ENCODE measurements around the gene BTD. TPM values are rescaled to one million over a fixed set of nuclear protein-coding genes. Genes with fewer than 3 reads are reported as not detected.

BTD gene
- total RNA-seq, 1 donor from 2014 or later: 11.7 TPM

- H3K36me3 Mint-ChIP-seq: no peaks in the 10 kb centered on the region
Observed at GRCh38 chr3:15657016-15657415, 55.5 kb downstream of the BTD start.

GRCh38 chr3:15659254-15659975, 57.9 kb downstream of the BTD start:
- Histone ChIP-seq H3K4me2 (no peak overlapping the region), H3K79me2 (ENCODE audit: low read depth) (no peaks in the 10 kb centered on the region), H3K36me3 (no peaks in the 10 kb centered on the region), H3F3A (ENCODE audit: low read depth) (no peaks in the 10 kb centered on the region), H3K4me3 (no peak overlapping the region), H2AFZ (replicated peaks) (no peak overlapping the region), H3K9ac (no peak overlapping the region), H4K20me1 (ENCODE audit: low read depth) (no peaks in the 10 kb centered on the region), H3K27me3 (no peaks in the 10 kb centered on the region), H3K4me1 (peaks cover 13% of the 10 kb centered on the region), H3K9me3 (ENCODE audit: low read depth) (no peaks in the 10 kb centered on the region), H3K27ac (no peak overlapping the region)
- Mint-ChIP-seq H3K9me3 (peaks cover 12% of the 10 kb centered on the region), H3K4me1 (peaks cover 13% of the 10 kb centered on the region), H3K36me3 (peaks cover 2% of the 10 kb centered on the region), H3K27me3 (ENCODE audit: insufficient read depth, low read depth) (peaks cover 9% of the 10 kb centered on the region), H3K4me3 (no peak overlapping the region), H3K27ac (no peak overlapping the region)
- no peak for DNase-seq (ENCODE audit: low spot score)
- TF ChIP-seq EZH2 (IDR thresholded peaks at IDR 0.05): no peak
- TF ChIP-seq EZH2phosphoT487 (IDR thresholded peaks at IDR 0.05): no peak
- no peak for TF ChIP-seq CTCF (IDR thresholded peaks at IDR 0.05)

More at GRCh38 chr3:15657016-15657415, 55.5 kb downstream of the BTD start:
- H3K4me3 ChIP-seq: no peak overlapping the region
- H3K27ac ChIP-seq: no peak overlapping the region
- H3K9ac ChIP-seq: no peak overlapping the region
- H3K9me3 ChIP-seq (ENCODE audit: low read depth): no peaks in the 10 kb centered on the region
- peaks cover 7% of the 10 kb centered on the region for H3K27me3 Mint-ChIP-seq (ENCODE audit: insufficient read depth, low read depth)
- TF ChIP-seq EZH2phosphoT487 (IDR thresholded peaks at IDR 0.05) (no peak), EZH2 (IDR thresholded peaks at IDR 0.05) (no peak), CTCF (IDR thresholded peaks at IDR 0.05) (no peak)
- H3K4me1 ChIP-seq: peaks cover 13% of the 10 kb centered on the region
- no peaks in the 10 kb centered on the region for H4K20me1 ChIP-seq (ENCODE audit: low read depth)
- no peaks in the 10 kb centered on the region for H3K27me3 ChIP-seq
- H3K9me3 Mint-ChIP-seq: peaks cover 12% of the 10 kb centered on the region
- H3K4me1 Mint-ChIP-seq: peaks cover 13% of the 10 kb centered on the region
- no peak overlapping the region for H3K27ac Mint-ChIP-seq
- no peak for DNase-seq (ENCODE audit: low spot score)
- H3K79me2 ChIP-seq (ENCODE audit: low read depth): no peaks in the 10 kb centered on the region
- H2AFZ ChIP-seq (replicated peaks): peak overlapping the region; percentile 40
- no peaks in the 10 kb centered on the region for H3K36me3 ChIP-seq
- H3K4me3 Mint-ChIP-seq: no peak overlapping the region
- no peaks in the 10 kb centered on the region for H3F3A ChIP-seq (ENCODE audit: low read depth)
- H3K4me2 ChIP-seq: peak overlapping the region; percentile 30

GRCh38 chr3:15660055-15660935, 58.8 kb downstream of the BTD start:
- Histone ChIP-seq H3K4me1 (peaks cover 13% of the 10 kb centered on the region), H3F3A (ENCODE audit: low read depth) (no peaks in the 10 kb centered on the region), H4K20me1 (ENCODE audit: low read depth) (no peaks in the 10 kb centered on the region), H3K36me3 (no peaks in the 10 kb centered on the region), H3K79me2 (ENCODE audit: low read depth) (no peaks in the 10 kb centered on the region), H3K4me3 (no peak overlapping the region), H3K9ac (no peak overlapping the region), H3K4me2 (no peak overlapping the region), H3K27ac (no peak overlapping the region), H2AFZ (replicated peaks) (no peak overlapping the region), H3K9me3 (ENCODE audit: low read depth) (no peaks in the 10 kb centered on the region), H3K27me3 (no peaks in the 10 kb centered on the region)
- no peak for TF ChIP-seq CTCF (IDR thresholded peaks at IDR 0.05)
- TF ChIP-seq EZH2phosphoT487 (IDR thresholded peaks at IDR 0.05): no peak
- TF ChIP-seq EZH2 (IDR thresholded peaks at IDR 0.05): no peak
- Mint-ChIP-seq H3K4me3 (no peak overlapping the region), H3K27me3 (ENCODE audit: insufficient read depth, low read depth) (peaks cover 9% of the 10 kb centered on the region), H3K9me3 (peaks cover 12% of the 10 kb centered on the region), H3K27ac (no peak overlapping the region), H3K4me1 (peaks cover 13% of the 10 kb centered on the region), H3K36me3 (peaks cover 7% of the 10 kb centered on the region)
- DNase-seq (ENCODE audit: low spot score): no peak

Measured in neural progenitor cell (in vitro differentiated cells).